Measurements from ENCODE around the gene OVCH2. TPM values are rescaled to one million over a fixed set of nuclear protein-coding genes. Genes with fewer than 3 reads are reported as not detected.

The OVCH2 gene
- total RNA-seq, 3 donors from 2014 or later = 7.0 to 17.7 TPM; not detected in 1

- intact Hi-C loops (cut with DNase I; ENCODE audit: low total_unique reads) = no loop called here
- DNase-seq (ENCODE audit: low spot score in 2 of 2) = no peak
- Histone ChIP-seq H3K4me3 (no peak overlapping the region), H3K4me1 (peaks cover 0 to 4% of the 10 kb centered on the region in 2 donors), H3K9me3 (no peaks in the 10 kb centered on the region), H3K27me3 (no peaks in the 10 kb centered on the region), H3K36me3 (no peaks in the 10 kb centered on the region), H3K27ac (no peak overlapping the region)
- no peak for TF ChIP-seq POLR2A (IDR thresholded peaks at IDR 0.05)
- TF ChIP-seq POLR2AphosphoS5 (IDR thresholded peaks at IDR 0.05) = no peak
- TF ChIP-seq, protein P1, sequence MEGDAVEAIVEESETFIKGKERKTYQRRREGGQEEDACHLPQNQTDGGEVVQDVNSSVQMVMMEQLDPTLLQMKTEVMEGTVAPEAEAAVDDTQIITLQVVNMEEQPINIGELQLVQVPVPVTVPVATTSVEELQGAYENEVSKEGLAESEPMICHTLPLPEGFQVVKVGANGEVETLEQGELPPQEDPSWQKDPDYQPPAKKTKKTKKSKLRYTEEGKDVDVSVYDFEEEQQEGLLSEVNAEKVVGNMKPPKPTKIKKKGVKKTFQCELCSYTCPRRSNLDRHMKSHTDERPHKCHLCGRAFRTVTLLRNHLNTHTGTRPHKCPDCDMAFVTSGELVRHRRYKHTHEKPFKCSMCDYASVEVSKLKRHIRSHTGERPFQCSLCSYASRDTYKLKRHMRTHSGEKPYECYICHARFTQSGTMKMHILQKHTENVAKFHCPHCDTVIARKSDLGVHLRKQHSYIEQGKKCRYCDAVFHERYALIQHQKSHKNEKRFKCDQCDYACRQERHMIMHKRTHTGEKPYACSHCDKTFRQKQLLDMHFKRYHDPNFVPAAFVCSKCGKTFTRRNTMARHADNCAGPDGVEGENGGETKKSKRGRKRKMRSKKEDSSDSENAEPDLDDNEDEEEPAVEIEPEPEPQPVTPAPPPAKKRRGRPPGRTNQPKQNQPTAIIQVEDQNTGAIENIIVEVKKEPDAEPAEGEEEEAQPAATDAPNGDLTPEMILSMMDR (IDR thresholded peaks at IDR 0.05) = no peak
These were observed 49.6 kb downstream of the OVCH2 start for GRCh38 chr11:7656704-7657103.

DNA sequence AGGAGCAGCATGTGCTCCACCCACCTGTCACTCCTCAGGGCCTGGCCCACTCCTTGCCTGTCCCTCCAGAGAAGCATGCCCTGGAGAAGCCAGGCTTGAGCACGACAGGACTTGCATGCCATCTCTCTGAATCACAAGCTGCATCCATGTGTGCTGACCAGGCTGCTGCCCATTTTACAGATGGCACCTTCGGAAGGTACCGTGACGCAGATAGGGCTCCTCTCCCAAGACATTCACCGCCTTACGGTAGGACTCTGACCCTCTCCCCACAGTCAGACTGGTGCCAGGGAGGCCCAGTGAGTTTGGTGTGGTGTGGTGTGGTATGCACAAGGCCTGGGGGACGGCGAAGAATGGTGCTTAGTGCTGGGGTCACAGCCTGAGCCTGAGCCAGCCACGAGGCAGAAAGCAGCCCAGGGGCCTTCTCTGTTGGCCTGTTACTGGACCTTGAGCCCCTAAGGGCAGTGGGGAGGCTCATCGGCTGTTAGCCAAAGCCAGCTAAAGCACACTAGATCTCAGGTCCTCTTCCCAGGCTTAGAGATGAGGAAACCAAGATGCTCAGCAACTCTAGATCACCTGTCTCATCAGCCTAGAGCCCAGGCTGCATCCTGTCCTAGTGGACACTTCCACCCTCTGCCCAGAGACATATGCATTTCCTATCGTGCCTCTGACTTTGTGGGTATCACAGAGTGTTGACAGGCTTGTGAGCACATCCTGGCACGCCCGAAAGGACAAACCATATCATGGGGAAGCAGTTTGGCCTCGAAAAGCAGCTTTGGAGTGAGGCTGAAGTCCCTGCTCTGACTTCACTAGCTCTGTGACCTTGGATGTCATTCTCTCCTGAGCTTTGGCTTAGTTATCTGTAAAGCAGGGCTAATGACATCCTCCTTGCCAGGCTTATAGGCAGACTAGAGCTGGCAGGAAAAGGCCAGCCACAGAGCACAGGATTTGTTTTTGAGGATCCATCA lies 50.7 kb downstream of the OVCH2 start:
- H3K9me3 ChIP-seq = no peaks in the 10 kb centered on the region
- TF ChIP-seq, protein P1 (IDR thresholded peaks at IDR 0.05) = no peak
- TF ChIP-seq POLR2A (IDR thresholded peaks at IDR 0.05) (no peak), POLR2AphosphoS5 (IDR thresholded peaks at IDR 0.05) (no peak)
- intact Hi-C loops (cut with DNase I; ENCODE audit: low total_unique reads) = no loop called here
- H3K4me3 ChIP-seq = no peak overlapping the region
- H3K27ac ChIP-seq = no peak overlapping the region
- H3K36me3 ChIP-seq = no peaks in the 10 kb centered on the region
- DNase-seq (ENCODE audit: low spot score in 2 of 2) = no peak
- H3K27me3 ChIP-seq = no peaks in the 10 kb centered on the region
- H3K4me1 ChIP-seq = peaks cover 0 to 4% of the 10 kb centered on the region in 2 donors

DNA sequence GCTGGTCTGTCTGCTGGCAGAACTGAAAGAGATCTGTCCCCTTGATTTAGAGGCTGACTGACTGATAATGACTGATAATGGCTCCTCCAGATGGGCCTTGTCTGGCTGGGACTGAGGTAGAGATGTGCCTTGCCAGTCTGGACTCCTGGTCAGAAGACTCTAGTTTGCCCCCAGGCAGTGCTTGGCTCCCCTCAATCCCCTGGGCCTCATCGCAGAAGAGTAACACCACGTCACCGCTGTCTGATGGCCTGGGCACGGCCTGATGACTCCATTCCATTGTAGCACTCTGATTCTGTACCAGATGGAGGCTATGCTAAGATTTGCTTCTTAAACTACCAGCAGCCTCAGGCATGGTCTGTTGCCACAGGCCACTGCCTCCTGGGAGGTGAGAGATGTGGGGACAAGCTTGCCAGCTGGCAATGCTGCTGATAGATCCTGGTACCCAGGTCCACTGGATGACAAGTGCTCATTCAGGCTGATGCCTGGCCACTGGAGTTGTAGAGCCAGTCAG lies 52.0 kb downstream of the OVCH2 start:
- no peak for TF ChIP-seq POLR2AphosphoS5 (IDR thresholded peaks at IDR 0.05)
- TF ChIP-seq, protein P1 (IDR thresholded peaks at IDR 0.05) = no peak
- TF ChIP-seq POLR2A (IDR thresholded peaks at IDR 0.05) = no peak
- intact Hi-C loops (cut with DNase I; ENCODE audit: low total_unique reads) = no loop called here
- H3K9me3 ChIP-seq = no peaks in the 10 kb centered on the region
- H3K27me3 ChIP-seq = no peaks in the 10 kb centered on the region
- no peaks in the 10 kb centered on the region for H3K36me3 ChIP-seq
- no peak for DNase-seq (ENCODE audit: low spot score in 2 of 2)
- no peak overlapping the region for H3K27ac ChIP-seq
- H3K4me3 ChIP-seq = no peak overlapping the region
- H3K4me1 ChIP-seq = peaks cover 0 to 4% of the 10 kb centered on the region in 2 donors

DNA sequence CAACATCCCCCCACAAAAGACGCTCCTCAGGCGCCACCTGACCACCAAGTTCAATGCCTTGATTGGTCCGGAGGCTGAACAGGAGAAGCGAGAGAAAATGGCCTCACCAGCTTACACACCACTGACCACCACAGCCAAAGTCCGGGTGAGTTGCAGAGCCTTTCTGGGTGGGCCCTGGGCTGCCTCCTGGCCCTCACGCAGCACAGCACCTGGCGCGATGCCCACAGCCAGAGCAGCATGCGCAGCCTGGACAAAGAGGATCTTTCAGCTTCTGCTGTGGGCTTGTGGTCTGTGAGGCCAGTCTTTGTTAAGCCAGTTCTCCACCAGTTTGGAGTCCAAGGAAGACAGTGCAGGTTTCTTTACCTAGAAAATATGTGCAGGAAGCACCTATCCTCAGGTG lies 54.6 kb downstream of the OVCH2 start:
- intact Hi-C loops (cut with DNase I; ENCODE audit: low total_unique reads) = no loop called here
- Histone ChIP-seq H3K27ac (peak overlapping the region; percentile 48 to 56), H3K27me3 (no peaks in the 10 kb centered on the region), H3K4me1 (peaks cover 0 to 4% of the 10 kb centered on the region in 2 donors), H3K4me3 (no peak overlapping the region), H3K9me3 (no peaks in the 10 kb centered on the region), H3K36me3 (no peaks in the 10 kb centered on the region)
- TF ChIP-seq POLR2A (IDR thresholded peaks at IDR 0.05) (no peak), POLR2AphosphoS5 (IDR thresholded peaks at IDR 0.05) (no peak)
- TF ChIP-seq, protein P1 (IDR thresholded peaks at IDR 0.05) = no peak
- peak in 1 of 2 donors; percentile 57 for DNase-seq (ENCODE audit: low spot score in 2 of 2)

DNA sequence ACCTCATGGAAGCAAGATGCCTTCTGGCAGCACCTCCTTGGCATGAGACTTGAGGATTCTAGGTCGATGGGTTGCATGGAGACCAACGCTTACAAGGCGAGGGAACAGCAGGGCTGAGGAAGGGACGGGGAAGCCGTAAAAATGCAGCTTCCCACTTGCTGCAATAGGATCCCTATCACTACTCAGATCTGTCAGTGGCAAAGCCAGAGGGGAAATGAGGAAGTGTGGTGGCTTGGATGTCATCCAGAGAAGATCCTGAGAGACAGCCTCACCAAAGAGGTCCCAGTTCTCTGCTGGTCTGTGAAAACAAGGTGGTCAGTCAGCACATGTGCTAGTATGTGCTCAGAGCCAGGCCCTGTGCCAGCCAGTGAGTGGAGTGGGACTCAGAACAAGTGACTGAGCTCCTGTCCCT lies 55.1 kb downstream of the OVCH2 start:
- no peak for DNase-seq (ENCODE audit: low spot score in 2 of 2)

More for the DNA sequence above, 55.1 kb downstream of the OVCH2 start:
- no peaks in the 10 kb centered on the region for H3K27me3 ChIP-seq
- intact Hi-C loops (cut with DNase I; ENCODE audit: low total_unique reads) = no loop called here
- H3K4me1 ChIP-seq = peaks cover 0 to 4% of the 10 kb centered on the region in 2 donors
- no peak overlapping the region for H3K4me3 ChIP-seq
- no peaks in the 10 kb centered on the region for H3K9me3 ChIP-seq
- no peaks in the 10 kb centered on the region for H3K36me3 ChIP-seq
- TF ChIP-seq POLR2A (IDR thresholded peaks at IDR 0.05) (no peak), POLR2AphosphoS5 (IDR thresholded peaks at IDR 0.05) (no peak)
- TF ChIP-seq, protein P1 (IDR thresholded peaks at IDR 0.05) = no peak
- H3K27ac ChIP-seq = peak overlapping the region; percentile 48 to 56

Measured in breast epithelium (tissue), 4 donors.